Thyroid gland (tissue), 4 donors: ENCODE measurements around the gene PCGF3. TPM values are rescaled to one million over a fixed set of nuclear protein-coding genes. Genes with fewer than 3 reads are reported as not detected.
"Not testable (repeated sequence)": the region's sequence is repeated elsewhere in the genome, so short reads cannot be mapped to it uniquely, and the experiment has no call there.

Source experiments
- DNase-seq, 2 donors: peaks; one replicate each; pipeline ENCODE4 v3.0.0-alpha.2; 2019
- H3K27ac ChIP-seq, 3 donors: fragments of 200-600 bp; sonication (generic); 1 replicate in 2 of 3; 2 replicates in 1 of 3; pipeline ENCODE4 v1.5.1; 2016 to 2019; ENCODE audit warnings: mild to moderate bottlenecking in 1 of 3, moderate library complexity in 1 of 3
- H3K27me3 ChIP-seq: fragments of 200-600 bp; sonication (generic); one replicate; pipeline ENCODE4 v1.5.1; 2019
- H3K36me3 ChIP-seq, 2 donors: fragments of 200-600 bp; sonication (generic); one replicate each; pipeline ENCODE4 v1.5.1; 2016 to 2019
- H3K4me1 ChIP-seq, 2 donors: fragments of 200-600 bp; sonication (generic); one replicate each; pipeline ENCODE4 v1.5.1; 2017 to 2019
- H3K4me3 ChIP-seq, 3 donors: fragments of 200-600 bp; sonication (generic); replicated peaks in 1 of 3; 1 replicate in 2 of 3; 2 replicates in 1 of 3; pipeline ENCODE4 v1.5.1; 2016; ENCODE audit warnings: mild to moderate bottlenecking in 1 of 3
- H3K9me3 ChIP-seq: fragments of 200-600 bp; sonication (generic); one replicate; pipeline ENCODE4 v1.5.1; 2017
- CTCF ChIP-seq, 6 experiments: fragments of 200-600 bp in 3 of 6; fragments of 450-650 bp in 3 of 6; sonication (generic) in 3 of 6; IDR thresholded peaks; one replicate each; pipeline ENCODE4 v1.5.1; 2016 to 2019; ENCODE audit warnings: antibody characterized with exemption in 6 of 6, mild to moderate bottlenecking in 2 of 6, inconsistent platforms in 1 of 6, moderate library complexity in 1 of 6
- POLR2A ChIP-seq, 2 donors: fragments of 450-650 bp; IDR thresholded peaks; one replicate each; pipeline ENCODE4 v1.6.1; 2017; ENCODE audit warnings: antibody characterized with exemption in 2 of 2, mild to moderate bottlenecking in 2 of 2, moderate library complexity in 1 of 2
- WGBS, 2 donors: methylation state at CpG; one replicate each; pipeline ENCODE4 v1.1.5; 2017; 5-methylcytosine and 5-hydroxymethylcytosine counted together
- intact Hi-C: fragments of 100-400 bp; cut with DNase I; formaldehyde crosslinking; loops from one replicate; pipeline ENCODE4 v1.15.1; 2023
- total RNA-seq, 4 donors: library from RNA; depleted of rRNA; stranded (reverse); fragments of >200 nt; gene quantifications; one replicate each; pipeline ENCODE4 v1.2.3, GENCODE V29; 2016

PCGF3 gene
- total RNA-seq, 4 donors from 2014 or later, result 41.4 to 60.0 (median 50.2) TPM

GRCh38 chr4:777520-778262 is 72.1 kb downstream of the PCGF3 start:
- DNase-seq, result no peak
- WGBS, 2 donors, result 87% methylated on average over 6 of the region's 6 CpGs
- no peak overlapping the region for H3K27ac ChIP-seq
- intact Hi-C loops, result no loop called here
- H3K4me3 ChIP-seq, result no peak overlapping the region
- TF ChIP-seq POLR2A (IDR thresholded peaks at IDR 0.05) (no peak), CTCF (IDR thresholded peaks at IDR 0.05) (no peak)
- H3K36me3 ChIP-seq, result peaks cover 38 to 40% of the 10 kb centered on the region in 2 donors
- no peaks in the 10 kb centered on the region for H3K9me3 ChIP-seq
- peaks cover 15 to 54% of the 10 kb centered on the region in 2 donors for H3K4me1 ChIP-seq
- no peaks in the 10 kb centered on the region for H3K27me3 ChIP-seq

DNA sequence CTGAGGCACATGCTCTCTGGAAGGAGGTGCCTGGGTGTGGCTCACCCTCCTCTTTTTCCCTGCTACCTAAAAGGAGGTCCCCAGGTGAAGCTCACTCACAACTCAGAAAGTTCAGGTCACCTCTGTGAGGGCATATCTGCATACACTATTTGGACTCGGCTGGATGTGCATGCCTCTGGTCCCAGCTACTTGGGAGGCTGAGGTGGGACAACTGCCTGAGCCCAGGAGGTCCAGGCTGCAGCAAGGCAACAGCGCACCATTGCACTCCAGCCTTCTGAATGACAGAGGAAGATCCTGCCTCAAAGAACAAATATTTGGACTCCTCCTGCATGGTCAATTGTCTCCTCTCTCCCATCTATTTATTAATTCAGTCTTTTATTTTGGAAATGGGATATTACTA is 73.9 kb downstream of the PCGF3 start:
- 100% methylated on average over 2 of the region's 2 CpGs for WGBS, 2 donors
- TF ChIP-seq CTCF (IDR thresholded peaks at IDR 0.05) (no peak), POLR2A (IDR thresholded peaks at IDR 0.05) (no peak)
- intact Hi-C loops, result no loop called here
- Histone ChIP-seq H3K4me3 (no peak overlapping the region), H3K9me3 (no peaks in the 10 kb centered on the region), H3K27me3 (no peaks in the 10 kb centered on the region), H3K4me1 (peaks cover 15 to 48% of the 10 kb centered on the region in 2 donors), H3K36me3 (peaks cover 32 to 36% of the 10 kb centered on the region in 2 donors), H3K27ac (no peak overlapping the region)
- no peak for DNase-seq

- intact Hi-C loops, H3K27me3 ChIP-seq, H3K9me3 ChIP-seq, DNase-seq: not testable (repeated sequence)
- Histone ChIP-seq H3K4me3 (peak overlapping the region; percentile 78 to 100 (median 99)), H3K4me1 (peaks cover 15 to 42% of the 10 kb centered on the region in 2 donors), H3K36me3 (peaks cover 25 to 29% of the 10 kb centered on the region in 2 donors), H3K27ac (peak overlapping the region in 2 of 3 donors; percentile 77 to 83)
- 63 to 72% methylated on average over 10 of the region's 10 CpGs for WGBS, 2 donors
These were observed 74.6 kb downstream of the PCGF3 start for GRCh38 chr4:780255-780654.

DNA sequence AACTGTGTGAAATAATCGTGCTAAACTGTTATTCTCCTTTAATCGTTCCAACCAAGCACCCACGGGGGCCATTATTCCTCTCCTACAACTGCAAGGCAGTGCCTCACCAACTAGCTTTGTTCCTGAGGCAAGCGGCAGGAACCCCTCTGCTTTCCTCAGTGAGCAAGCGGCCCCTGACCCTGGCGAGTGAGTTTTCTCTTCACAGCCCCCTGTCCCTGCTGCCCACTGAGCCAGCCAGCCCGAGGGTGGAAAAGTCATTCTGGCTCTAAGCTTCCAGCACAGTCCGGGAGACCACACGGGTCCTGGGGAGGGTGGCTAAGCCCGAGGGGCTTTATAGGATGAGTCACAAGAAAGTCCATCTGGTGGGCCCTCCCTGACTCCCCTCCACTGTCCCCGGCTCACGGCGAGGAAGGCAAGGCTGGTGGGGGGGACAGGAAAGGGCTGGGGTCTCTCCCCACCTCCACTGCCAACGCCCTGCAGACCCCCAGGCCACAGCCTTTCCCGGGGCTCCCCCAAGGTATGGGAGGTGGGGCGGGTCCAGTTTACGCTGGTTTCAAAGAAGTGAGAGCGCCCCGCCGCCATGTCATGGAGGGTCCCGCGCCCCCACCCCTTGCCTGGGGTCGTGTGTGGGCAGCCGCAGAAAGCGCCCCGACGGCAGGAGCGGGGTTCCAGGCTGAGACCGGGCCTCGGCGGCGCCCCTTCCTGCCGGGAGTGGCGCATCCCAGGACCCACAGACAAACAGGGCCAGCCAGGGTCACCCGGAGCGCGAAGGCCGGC is 75.3 kb downstream of the PCGF3 start:
- Histone ChIP-seq H3K27ac (peak overlapping the region; percentile 77 to 83 (median 80)), H3K9me3 (no peaks in the 10 kb centered on the region), H3K4me3 (peak overlapping the region; percentile 78 to 100 (median 99)), H3K4me1 (peaks cover 20 to 48% of the 10 kb centered on the region in 2 donors), H3K36me3 (peaks cover 20 to 22% of the 10 kb centered on the region in 2 donors), H3K27me3 (peaks cover 9% of the 10 kb centered on the region)
- TF ChIP-seq POLR2A (IDR thresholded peaks at IDR 0.05) (no peak), CTCF (IDR thresholded peaks at IDR 0.05) (no peak)
- DNase-seq, result no peak
- 3 to 14% methylated on average over 10 to 23 of the region's 38 CpGs for WGBS, 2 donors
- intact Hi-C loops, result no loop called here

- WGBS, 2 donors, result 1 to 2% methylated on average over 10 to 19 of the region's 57 CpGs
- Histone ChIP-seq H3K36me3 (peaks cover 13 to 17% of the 10 kb centered on the region in 2 donors), H3K4me3 (peak overlapping the region; percentile 78 to 100 (median 99)), H3K27ac (peak overlapping the region; percentile 83 to 90 (median 88)), H3K4me1 (peaks cover 27 to 51% of the 10 kb centered on the region in 2 donors), H3K27me3 (peaks cover 17% of the 10 kb centered on the region), H3K9me3 (no peaks in the 10 kb centered on the region)
- intact Hi-C loops, result no loop called here
- TF ChIP-seq POLR2A (IDR thresholded peaks at IDR 0.05), result peak; percentile 66 to 99
- TF ChIP-seq CTCF (IDR thresholded peaks at IDR 0.05), result no peak
- peak; percentile 99 for DNase-seq
These were observed 76.0 kb downstream of the PCGF3 start for GRCh38 chr4:781493-782216.
